ENCODE measurements around the gene GABRD.

GABRD gene

GRCh38 chr1:2061065-2061778 is 42.1 kb downstream of the GABRD start:
- no peaks in the 10 kb centered on the region for H3K36me3 ChIP-seq (replicated peaks; ENCODE audit: low read depth, low read length)

GRCh38 chr1:2065699-2066098 is 46.6 kb downstream of the GABRD start:
- no peaks in the 10 kb centered on the region for H3K9me3 ChIP-seq (ENCODE audit: insufficient read depth, low read length)
- H3K27me3 ChIP-seq (ENCODE audit: low read depth, low read length) = no peaks in the 10 kb centered on the region
- no peaks in the 10 kb centered on the region for H3K79me2 ChIP-seq (ENCODE audit: low read length)
- no peak overlapping the region for H3K4me2 ChIP-seq (ENCODE audit: low read length)
- H3K9ac ChIP-seq (ENCODE audit: low read length) = no peak overlapping the region
- H4K20me1 ChIP-seq (ENCODE audit: insufficient read depth, low read length) = no peaks in the 10 kb centered on the region
- no peaks in the 10 kb centered on the region for H3K4me1 ChIP-seq (ENCODE audit: low read length)
- H3K4me3 ChIP-seq (ENCODE audit: low read length) = no peak overlapping the region
- no peak overlapping the region for H3K27ac ChIP-seq (ENCODE audit: low read length)
- H2AFZ ChIP-seq (ENCODE audit: low read depth, low read length) = no peak overlapping the region
- H3K36me3 ChIP-seq (replicated peaks; ENCODE audit: low read depth, low read length) = no peaks in the 10 kb centered on the region
- TF ChIP-seq CTCF (IDR thresholded peaks at IDR 0.05; ENCODE audit: low read depth, low read length) = no peak
- TF ChIP-seq EZH2phosphoT487 (IDR thresholded peaks at IDR 0.05; ENCODE audit: low read depth) = no peak

More at GRCh38 chr1:2061065-2061778, 42.1 kb downstream of the GABRD start:
- Histone ChIP-seq H3K9me3 (ENCODE audit: insufficient read depth, low read length) (no peaks in the 10 kb centered on the region), H3K9ac (ENCODE audit: low read length) (no peak overlapping the region), H3K4me1 (ENCODE audit: low read length) (no peaks in the 10 kb centered on the region), H3K4me3 (ENCODE audit: low read length) (no peak overlapping the region), H3K4me2 (ENCODE audit: low read length) (no peak overlapping the region), H2AFZ (ENCODE audit: low read depth, low read length) (no peak overlapping the region), H4K20me1 (ENCODE audit: insufficient read depth, low read length) (no peaks in the 10 kb centered on the region), H3K27ac (ENCODE audit: low read length) (no peak overlapping the region), H3K79me2 (ENCODE audit: low read length) (no peaks in the 10 kb centered on the region), H3K27me3 (ENCODE audit: low read depth, low read length) (no peaks in the 10 kb centered on the region)
- no peak for TF ChIP-seq EZH2phosphoT487 (IDR thresholded peaks at IDR 0.05; ENCODE audit: low read depth)

GRCh38 chr1:2067393-2067792 is 48.2 kb downstream of the GABRD start:
- Histone ChIP-seq H4K20me1 (ENCODE audit: insufficient read depth, low read length) (no peaks in the 10 kb centered on the region), H3K36me3 (replicated peaks; ENCODE audit: low read depth, low read length) (no peaks in the 10 kb centered on the region), H2AFZ (ENCODE audit: low read depth, low read length) (no peak overlapping the region), H3K4me3 (ENCODE audit: low read length) (no peak overlapping the region), H3K27ac (ENCODE audit: low read length) (no peak overlapping the region), H3K4me1 (ENCODE audit: low read length) (no peaks in the 10 kb centered on the region), H3K4me2 (ENCODE audit: low read length) (no peak overlapping the region), H3K9me3 (ENCODE audit: insufficient read depth, low read length) (no peaks in the 10 kb centered on the region), H3K79me2 (ENCODE audit: low read length) (no peaks in the 10 kb centered on the region), H3K9ac (ENCODE audit: low read length) (no peak overlapping the region), H3K27me3 (ENCODE audit: low read depth, low read length) (no peaks in the 10 kb centered on the region)
- TF ChIP-seq CTCF (IDR thresholded peaks at IDR 0.05; ENCODE audit: low read depth, low read length) = no peak
- TF ChIP-seq EZH2phosphoT487 (IDR thresholded peaks at IDR 0.05; ENCODE audit: low read depth) = no peak

GRCh38 chr1:2067981-2068380 is 48.8 kb downstream of the GABRD start:
- Histone ChIP-seq H3K4me1 (ENCODE audit: low read length) (no peaks in the 10 kb centered on the region), H3K27me3 (ENCODE audit: low read depth, low read length) (no peaks in the 10 kb centered on the region), H2AFZ (ENCODE audit: low read depth, low read length) (no peak overlapping the region), H3K79me2 (ENCODE audit: low read length) (no peaks in the 10 kb centered on the region), H3K36me3 (replicated peaks; ENCODE audit: low read depth, low read length) (no peaks in the 10 kb centered on the region), H3K4me2 (ENCODE audit: low read length) (no peak overlapping the region), H4K20me1 (ENCODE audit: insufficient read depth, low read length) (no peaks in the 10 kb centered on the region), H3K9me3 (ENCODE audit: insufficient read depth, low read length) (no peaks in the 10 kb centered on the region), H3K4me3 (ENCODE audit: low read length) (no peak overlapping the region), H3K9ac (ENCODE audit: low read length) (no peak overlapping the region), H3K27ac (ENCODE audit: low read length) (no peak overlapping the region)
- TF ChIP-seq EZH2phosphoT487 (IDR thresholded peaks at IDR 0.05; ENCODE audit: low read depth) = no peak
- TF ChIP-seq CTCF (IDR thresholded peaks at IDR 0.05; ENCODE audit: low read depth, low read length) = no peak
